ENCODE data around the gene NEFH.
"Not testable (repeated sequence)": the region's sequence is repeated elsewhere in the genome, so short reads cannot be mapped to it uniquely, and the experiment has no call there.

NEFH gene

GRCh38 chr22:29482726-29483125 lies 2.7 kb downstream of the NEFH start:
- no peak for DNase-seq (ENCODE audit: low spot score)

GRCh38 chr22:29483254-29483653 lies 3.2 kb downstream of the NEFH start:
- Histone ChIP-seq H3K27ac (no peak overlapping the region), H3K4me3 (no peak overlapping the region)
- no peak for TF ChIP-seq CTCF (IDR thresholded peaks at IDR 0.05)
- no peak for DNase-seq (ENCODE audit: low spot score)

More at GRCh38 chr22:29482726-29483125, 2.7 kb downstream of the NEFH start:
- Histone ChIP-seq H3K4me3 (no peak overlapping the region), H3K27ac (no peak overlapping the region)
- TF ChIP-seq CTCF (IDR thresholded peaks at IDR 0.05): no peak

- no peak overlapping the region for H3K27ac ChIP-seq
- DNase-seq (ENCODE audit: low spot score): no peak
- TF ChIP-seq CTCF (IDR thresholded peaks at IDR 0.05): no peak
- no peak overlapping the region for H3K4me3 ChIP-seq
Measured at GRCh38 chr22:29484642-29485041, 4.6 kb downstream of the NEFH start.

GRCh38 chr22:29485448-29485847 lies 5.4 kb downstream of the NEFH start:
- no peak overlapping the region for H3K27ac ChIP-seq
- no peak overlapping the region for H3K4me3 ChIP-seq
- no peak for DNase-seq (ENCODE audit: low spot score)
- no peak for TF ChIP-seq CTCF (IDR thresholded peaks at IDR 0.05)

- Histone ChIP-seq H3K27ac (no peak overlapping the region), H3K4me3 (no peak overlapping the region)
- no peak for TF ChIP-seq CTCF (IDR thresholded peaks at IDR 0.05)
- no peak for DNase-seq (ENCODE audit: low spot score)
Measured at GRCh38 chr22:29487426-29487986, 7.5 kb downstream of the NEFH start.

- DNase-seq (ENCODE audit: low spot score): not testable (repeated sequence)
Measured at GRCh38 chr22:29489127-29489780, 9.2 kb downstream of the NEFH start.

GRCh38 chr22:29491012-29491411 lies 11.0 kb downstream of the NEFH start:
- H3K27ac ChIP-seq: no peak overlapping the region
- no peak overlapping the region for H3K4me3 ChIP-seq
- no peak for TF ChIP-seq CTCF (IDR thresholded peaks at IDR 0.05)
- DNase-seq (ENCODE audit: low spot score): no peak

More at GRCh38 chr22:29489127-29489780, 9.2 kb downstream of the NEFH start:
- not testable (repeated sequence) for H3K27ac ChIP-seq, H3K4me3 ChIP-seq

Data from coronary artery (tissue), 2 donors.